SK-N-SH (cell line): Measurements from ENCODE around the gene ATP11A. TPM values are rescaled to one million over a fixed set of nuclear protein-coding genes. Genes with fewer than 3 reads are reported as not detected.

Source experiments
- CTCF ChIA-PET: fragments of 300-600, 350-600 bp; formaldehyde crosslinking; extraction: SDS; loops from one replicate; lab custom pipeline; 2021; lab: Yijun Ruan, JAX
- POLR2A ChIA-PET: fragments of 350-600 bp; sonication (Branson Sonifier 250); formaldehyde crosslinking; extraction: SDS; loops from one replicate; lab custom pipeline; 2020; ENCODE audit warnings: antibody characterized with exemption, inconsistent platforms; lab: Yijun Ruan, JAX
- DNase-seq: peaks from one replicate; pipeline ENCODE4 v3.0.0; 2012
- H2AFZ ChIP-seq: fragments of 200-600 bp; sonication (generic); 2 replicates; pipeline ENCODE4 v1.8.1; 2016; ENCODE audit warnings: antibody characterized with exemption, mild to moderate bottlenecking, low read depth
- H3F3A ChIP-seq: fragments of 200-600 bp; sonication (generic); replicated peaks from 2 replicates; pipeline ENCODE3; 2016; ENCODE audit warnings: antibody characterized with exemption, mild to moderate bottlenecking; ENCODE audit not compliant: insufficient read depth
- H3K27ac ChIP-seq, 2 experiments: fragments of 200-500 bp in 1 of 2; fragments of 200-600 bp in 1 of 2; sonication (Bioruptor generic) in 1 of 2; sonication (generic), shearing (Covaris generic) in 1 of 2; 2 replicates each; pipeline versions ENCODE4 v1.5.1 to v1.6.1; 2014 to 2016; ENCODE audit warnings: low read depth in 2 of 2, inconsistent platforms in 1 of 2, low read length in 1 of 2, mild to moderate bottlenecking in 1 of 2, mixed read lengths in 1 of 2
- H3K27me3 ChIP-seq: fragments of 200-600 bp; sonication (generic), shearing (Covaris generic); 2 replicates; pipeline ENCODE4 v1.6.1; 2016; ENCODE audit warnings: mixed run types; ENCODE audit not compliant: insufficient read depth
- H3K36me3 ChIP-seq, 2 experiments: fragments of 200-500 bp in 1 of 2; fragments of 200-600 bp in 1 of 2; sonication (Bioruptor generic) in 1 of 2; sonication (generic) in 1 of 2; replicated peaks in 1 of 2; 2 replicates each; pipeline versions ENCODE3 to v1.5.1; 2014 to 2016; ENCODE audit warnings: low read length in 1 of 2, mild to moderate bottlenecking in 1 of 2; ENCODE audit not compliant: insufficient read depth in 2 of 2, control insufficient read depth in 1 of 2
- H3K4me1 ChIP-seq, 2 experiments: fragments of 200-500 bp in 1 of 2; fragments of 200-600 bp in 1 of 2; sonication (Bioruptor generic) in 1 of 2; sonication (generic), shearing (Covaris generic) in 1 of 2; 2 replicates each; pipeline versions ENCODE4 v1.5.1 to v1.6.1; 2014 to 2016; ENCODE audit warnings: low read depth in 1 of 2, low read length in 1 of 2, mixed run types in 1 of 2; ENCODE audit not compliant: insufficient read depth in 2 of 2, control insufficient read depth in 1 of 2
- H3K4me2 ChIP-seq: fragments of 200-600 bp; sonication (generic), shearing (Covaris generic); 2 replicates; pipeline ENCODE4 v1.6.1; 2017; ENCODE audit warnings: mixed run types
- H3K4me3 ChIP-seq, 2 experiments: fragments of 200-500 bp in 1 of 2; fragments of 200-600 bp in 1 of 2; sonication (Bioruptor generic) in 1 of 2; sonication (generic), shearing (Covaris generic) in 1 of 2; 2 replicates each; pipeline versions ENCODE4 v1.5.1 to v1.8.1; 2014 to 2016; ENCODE audit warnings: low read depth in 2 of 2, inconsistent platforms in 1 of 2, low read length in 1 of 2, mild to moderate bottlenecking in 1 of 2, mixed read lengths in 1 of 2, moderate library complexity in 1 of 2
- H3K79me2 ChIP-seq: fragments of 200-600 bp; sonication (generic); 2 replicates; pipeline ENCODE4 v1.8.1; 2017; ENCODE audit warnings: mild to moderate bottlenecking; ENCODE audit not compliant: insufficient read depth
- H3K9ac ChIP-seq: fragments of 200-600 bp; sonication (generic); 2 replicates; pipeline ENCODE4 v1.6.1; 2017; ENCODE audit warnings: mixed run types
- H3K9me2 ChIP-seq: fragments of 200-600 bp; sonication (generic); 2 replicates; pipeline ENCODE4 v1.6.1; 2017; ENCODE audit warnings: mixed run types
- H3K9me3 ChIP-seq: fragments of 200-600 bp; sonication (generic); 2 replicates; pipeline ENCODE4 v1.6.1; 2017; ENCODE audit warnings: mixed run types, mild to moderate bottlenecking, moderate library complexity
- H4K20me1 ChIP-seq: fragments of 200-600 bp; sonication (generic); 2 replicates; pipeline ENCODE4 v1.6.1; 2017; ENCODE audit warnings: mild to moderate bottlenecking, mixed run types; ENCODE audit not compliant: insufficient read depth
- ELF1 ChIP-seq: IDR thresholded peaks from 2 replicates; pipeline ENCODE4 v1.4.0; 2012
- EP300 ChIP-seq, 2 experiments: IDR thresholded peaks; 2 replicates each; pipeline versions ENCODE4 v1.4.0 to v1.6.1; 2012; ENCODE audit warnings: borderline replicate concordance in 1 of 2, low read depth in 1 of 2, low read length in 1 of 2
- FOXM1 ChIP-seq: IDR thresholded peaks from 2 replicates; pipeline ENCODE4 v1.4.0; 2012; ENCODE audit warnings: low read depth, mild to moderate bottlenecking
- GABPA ChIP-seq: IDR thresholded peaks from 2 replicates; pipeline ENCODE4 v1.4.0; 2012; ENCODE audit warnings: low read depth, mild to moderate bottlenecking
- GATA2 ChIP-seq: sonication (generic); formaldehyde crosslinking; IDR thresholded peaks from 2 replicates; pipeline ENCODE4 v1.5.0; 2020; ENCODE audit warnings: mild to moderate bottlenecking, missing genetic modification reagents
- MXI1 ChIP-seq: IDR thresholded peaks from 2 replicates; pipeline ENCODE4 v1.6.1; 2012; ENCODE audit warnings: mild to moderate bottlenecking, low read depth, low read length, improper control_type of control experiment
- NFIC ChIP-seq: IDR thresholded peaks from 2 replicates; pipeline ENCODE4 v1.4.0; 2012; ENCODE audit warnings: borderline replicate concordance
- RFX5 ChIP-seq: IDR thresholded peaks from 2 replicates; pipeline ENCODE4 v1.6.1; 2012; ENCODE audit warnings: mild to moderate bottlenecking, improper control_type of control experiment, low read length
- YY1 ChIP-seq: IDR thresholded peaks from 2 replicates; pipeline ENCODE4 v1.4.0; 2012; ENCODE audit warnings: low read depth, mild to moderate bottlenecking
- WGBS: methylation state at CpG from one replicate; pipeline ENCODE4 v1.1.6; 2017; ENCODE audit warnings: low lambda C conversion rate; 5-methylcytosine and 5-hydroxymethylcytosine counted together
- polyA plus RNA-seq, 3 experiments: library from polyadenylated mRNA; depleted of rRNA; stranded (reverse); fragments of >200 nt; gene quantifications; 2 replicates each; pipeline ENCODE4 v1.2.3, GENCODE V29; 2012
- TF ChIP-seq, protein P1 (sequence below): IDR thresholded peaks from 2 replicates; pipeline ENCODE4; 2012
- TF ChIP-seq, protein P2 (sequence below): IDR thresholded peaks from 2 replicates; pipeline ENCODE4 v1.4.0; 2012; ENCODE audit warnings: low read depth
- TF ChIP-seq, protein P3 (sequence below): IDR thresholded peaks from 2 replicates; pipeline ENCODE4 v1.4.0; 2012; ENCODE audit warnings: low read depth, borderline replicate concordance

The ATP11A gene
- polyA plus RNA-seq, 1 of the 3 experiments (the other 2 are of a cell fraction) = 4.1 TPM

DNA sequence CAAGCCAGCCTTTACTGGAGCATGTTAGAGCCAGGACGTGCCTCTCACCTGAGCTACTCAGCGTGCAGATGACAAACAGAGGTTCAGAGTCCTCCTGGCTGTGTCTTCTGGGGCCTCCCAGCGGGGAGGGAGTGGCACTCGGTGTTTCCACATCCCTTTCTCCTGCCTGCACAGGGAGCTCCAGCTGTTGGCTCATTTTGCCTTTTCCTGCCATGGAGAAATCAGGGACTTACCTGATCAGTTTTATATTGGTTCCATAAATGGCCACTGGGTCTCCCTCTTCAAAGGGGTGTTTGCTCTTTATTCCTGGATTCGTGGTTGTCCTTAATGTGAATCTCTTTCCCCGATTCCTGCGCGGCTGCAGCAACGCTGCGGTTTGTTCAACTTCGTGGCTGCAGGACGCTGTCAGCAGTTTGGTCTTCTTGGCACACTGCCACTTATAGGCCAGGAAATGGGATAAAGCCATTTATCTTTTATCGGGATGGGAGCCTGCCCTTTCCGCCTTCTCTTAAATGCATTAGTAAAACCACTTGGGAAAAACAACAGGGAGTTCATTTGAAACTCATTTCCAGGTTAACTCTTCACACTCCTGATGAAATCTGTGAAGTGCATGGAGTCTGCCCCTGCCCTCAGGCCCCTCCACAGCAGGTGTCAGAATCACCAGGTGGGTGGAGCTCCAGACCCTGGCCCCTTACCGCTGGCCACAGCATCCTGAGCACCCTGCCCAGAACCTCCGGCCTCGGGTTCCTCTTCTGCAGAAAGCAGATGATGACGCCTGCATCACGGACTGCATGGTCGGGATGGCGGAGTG lies 239.3 kb downstream of the ATP11A start (continued):
- TF ChIP-seq, protein P1, sequence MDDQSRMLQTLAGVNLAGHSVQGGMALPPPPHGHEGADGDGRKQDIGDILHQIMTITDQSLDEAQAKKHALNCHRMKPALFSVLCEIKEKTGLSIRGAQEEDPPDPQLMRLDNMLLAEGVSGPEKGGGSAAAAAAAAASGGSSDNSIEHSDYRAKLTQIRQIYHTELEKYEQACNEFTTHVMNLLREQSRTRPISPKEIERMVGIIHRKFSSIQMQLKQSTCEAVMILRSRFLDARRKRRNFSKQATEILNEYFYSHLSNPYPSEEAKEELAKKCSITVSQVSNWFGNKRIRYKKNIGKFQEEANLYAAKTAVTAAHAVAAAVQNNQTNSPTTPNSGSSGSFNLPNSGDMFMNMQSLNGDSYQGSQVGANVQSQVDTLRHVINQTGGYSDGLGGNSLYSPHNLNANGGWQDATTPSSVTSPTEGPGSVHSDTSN = peak; percentile 42
- TF ChIP-seq FOXM1 (no peak), RFX5 (no peak), NFIC (peak; percentile 78; the same call in 1 of the 2 replicates), GABPA (no peak), MXI1 (0 out of 2 replicates have a peak, but pooled peaks have one; percentile 31), ELF1 (no peak), EP300 (IDR thresholded peaks at IDR 0.05; ENCODE audit: borderline replicate concordance in 1 of 2, low read depth in 1 of 2, low read length in 1 of 2) (peak in 1 of 2 experiments; percentile 57; a peak in 2 of 4 replicates)
- TF ChIP-seq, protein P2, sequence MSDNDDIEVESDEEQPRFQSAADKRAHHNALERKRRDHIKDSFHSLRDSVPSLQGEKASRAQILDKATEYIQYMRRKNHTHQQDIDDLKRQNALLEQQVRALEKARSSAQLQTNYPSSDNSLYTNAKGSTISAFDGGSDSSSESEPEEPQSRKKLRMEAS = no peak

DNA sequence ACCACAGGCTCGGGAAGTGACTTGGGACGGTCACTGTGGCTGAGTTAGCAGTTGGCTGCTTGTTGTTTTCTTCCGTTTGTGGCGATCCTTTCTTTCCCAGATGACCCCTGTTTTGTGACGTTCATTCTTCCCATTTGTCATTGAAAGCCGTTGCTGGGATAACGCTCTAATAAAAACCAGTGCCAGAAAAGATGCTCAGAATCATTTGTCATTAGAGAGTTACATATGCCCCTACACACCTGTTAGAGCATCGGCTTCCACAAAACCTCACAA lies 239.9 kb downstream of the ATP11A start:
- H3K4me2 ChIP-seq = peak overlapping the region; percentile 67
- no peaks in the 10 kb centered on the region for H3F3A ChIP-seq
- no peak overlapping the region for H3K9ac ChIP-seq
- H3K9me3 ChIP-seq = no peaks in the 10 kb centered on the region
- no peaks in the 10 kb centered on the region for H3K36me3 ChIP-seq
- POLR2A ChIA-PET = no interaction called here
- peaks cover 0 to 50% of the 10 kb centered on the region in 2 experiments; a peak in 2 of 4 replicates for H3K4me1 ChIP-seq
- WGBS = 13% methylated on average over 8 of the region's 8 CpGs
- H4K20me1 ChIP-seq = no peaks in the 10 kb centered on the region
- H3K27ac ChIP-seq = peak overlapping the region in 1 of 2 experiments; percentile 95; a peak in 2 of 4 replicates
- peaks cover 13% of the 10 kb centered on the region; the same call in 1 of the 2 replicates for H3K27me3 ChIP-seq
- H3K79me2 ChIP-seq = no peaks in the 10 kb centered on the region
- DNase-seq = no peak
- peak overlapping the region in 1 of 2 experiments; percentile 31; a peak in 1 of 4 replicates for H3K4me3 ChIP-seq
- H3K9me2 ChIP-seq = no peaks in the 10 kb centered on the region
- TF ChIP-seq RFX5 = no peak
- no peak for TF ChIP-seq YY1
- TF ChIP-seq, protein P3, sequence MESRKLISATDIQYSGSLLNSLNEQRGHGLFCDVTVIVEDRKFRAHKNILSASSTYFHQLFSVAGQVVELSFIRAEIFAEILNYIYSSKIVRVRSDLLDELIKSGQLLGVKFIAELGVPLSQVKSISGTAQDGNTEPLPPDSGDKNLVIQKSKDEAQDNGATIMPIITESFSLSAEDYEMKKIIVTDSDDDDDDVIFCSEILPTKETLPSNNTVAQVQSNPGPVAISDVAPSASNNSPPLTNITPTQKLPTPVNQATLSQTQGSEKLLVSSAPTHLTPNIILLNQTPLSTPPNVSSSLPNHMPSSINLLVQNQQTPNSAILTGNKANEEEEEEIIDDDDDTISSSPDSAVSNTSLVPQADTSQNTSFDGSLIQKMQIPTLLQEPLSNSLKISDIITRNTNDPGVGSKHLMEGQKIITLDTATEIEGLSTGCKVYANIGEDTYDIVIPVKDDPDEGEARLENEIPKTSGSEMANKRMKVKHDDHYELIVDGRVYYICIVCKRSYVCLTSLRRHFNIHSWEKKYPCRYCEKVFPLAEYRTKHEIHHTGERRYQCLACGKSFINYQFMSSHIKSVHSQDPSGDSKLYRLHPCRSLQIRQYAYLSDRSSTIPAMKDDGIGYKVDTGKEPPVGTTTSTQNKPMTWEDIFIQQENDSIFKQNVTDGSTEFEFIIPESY = no peak
- TF ChIP-seq GATA2 (CRISPR knock-in tag) = no peak
- CTCF ChIA-PET = interaction anchor here (0.7 to 3.5 kb wide), 5 partner anchors 10 to 322 kb away, joined by 3 to 13 read pairs (median 6); no protein-coding TSS in a partner anchor
- H2AFZ ChIP-seq = no peak overlapping the region
